WTC11 (cell line): ENCODE data around the gene RPL13.

Experiments
- CBFB ChIP-seq: sonication (generic); formaldehyde crosslinking; IDR thresholded peaks from 2 replicates; pipeline ENCODE4 v1.8.1; 2022; ENCODE audit warnings: mild to moderate bottlenecking, low read depth, missing genetic modification reagents
- CTCF ChIP-seq: fragments of 200-600 bp; IDR thresholded peaks from 2 replicates; pipeline ENCODE4 v1.8.0; 2022; ENCODE audit warnings: antibody characterized with exemption
- ETV6 ChIP-seq: sonication (generic); formaldehyde crosslinking; IDR thresholded peaks from 2 replicates; pipeline ENCODE4 v1.8.1; 2022; ENCODE audit warnings: mild to moderate bottlenecking, missing genetic modification reagents
- FOXK1 ChIP-seq: sonication (generic); formaldehyde crosslinking; IDR thresholded peaks from 2 replicates; pipeline ENCODE4 v1.8.0; 2022; ENCODE audit warnings: mild to moderate bottlenecking, moderate library complexity, missing genetic modification reagents
- IRF2 ChIP-seq: sonication (generic); formaldehyde crosslinking; IDR thresholded peaks from 2 replicates; pipeline ENCODE4 v1.8.0; 2022; ENCODE audit warnings: low read depth, missing genetic modification reagents, borderline replicate concordance
- NFE2L1 ChIP-seq: sonication (generic); formaldehyde crosslinking; IDR thresholded peaks from 2 replicates; pipeline ENCODE4 v1.8.1; 2023; ENCODE audit warnings: missing genetic modification reagents
- NFYB ChIP-seq: sonication (generic); formaldehyde crosslinking; conservative IDR thresholded peaks from 2 replicates; pipeline ENCODE4 v1.8.0; 2022; ENCODE audit warnings: low read depth, missing genetic modification reagents
- NR3C1 ChIP-seq: sonication (generic); formaldehyde crosslinking; conservative IDR thresholded peaks from 2 replicates; pipeline ENCODE4 v1.8.1; 2023; ENCODE audit warnings: low read depth, mild to moderate bottlenecking, missing genetic modification reagents
- TCF7 ChIP-seq: sonication (generic); formaldehyde crosslinking; IDR thresholded peaks from 2 replicates; pipeline ENCODE4 v1.8.0; 2022; ENCODE audit warnings: mild to moderate bottlenecking, low read depth, missing genetic modification reagents, moderate library complexity
- USF2 ChIP-seq: sonication (generic); formaldehyde crosslinking; IDR thresholded peaks from 2 replicates; pipeline ENCODE4 v1.8.1; 2023; ENCODE audit warnings: mild to moderate bottlenecking, missing genetic modification reagents, moderate library complexity
- ZNF416 ChIP-seq: fragments of 250-450 bp; sonication (Bioruptor Pico); IDR thresholded peaks from 2 replicates; pipeline ENCODE4 v1.9.0; 2021; ENCODE audit warnings: mild to moderate bottlenecking, inconsistent platforms
- TF ChIP-seq, protein P1 (sequence below): sonication (generic); formaldehyde crosslinking; IDR thresholded peaks from 2 replicates; pipeline ENCODE4 v1.8.1; 2022; ENCODE audit warnings: low read depth, missing genetic modification reagents, borderline replicate concordance

DNA sequence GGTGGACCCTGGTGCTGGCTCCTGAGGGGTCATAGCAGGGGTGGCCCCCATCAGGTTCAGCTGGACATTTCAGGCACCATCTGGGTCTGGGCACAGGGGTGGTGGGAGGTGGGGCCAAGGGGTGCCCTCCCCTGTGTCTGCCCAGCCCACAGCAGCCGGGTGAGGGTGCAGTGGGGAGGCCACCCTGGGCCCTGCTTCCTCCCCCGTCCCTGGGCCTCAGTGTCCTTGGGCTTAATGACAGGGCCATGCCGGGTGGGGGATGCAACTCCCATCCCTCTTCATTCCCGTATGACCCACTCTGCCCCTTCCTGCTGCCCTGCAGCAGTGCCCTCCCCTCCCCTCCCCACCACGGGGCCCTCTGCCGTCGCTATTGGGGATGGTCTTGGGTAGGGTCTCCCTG, 25.7 kb downstream of the RPL13 start:
- no peak for TF ChIP-seq CTCF
- TF ChIP-seq, protein P1, sequence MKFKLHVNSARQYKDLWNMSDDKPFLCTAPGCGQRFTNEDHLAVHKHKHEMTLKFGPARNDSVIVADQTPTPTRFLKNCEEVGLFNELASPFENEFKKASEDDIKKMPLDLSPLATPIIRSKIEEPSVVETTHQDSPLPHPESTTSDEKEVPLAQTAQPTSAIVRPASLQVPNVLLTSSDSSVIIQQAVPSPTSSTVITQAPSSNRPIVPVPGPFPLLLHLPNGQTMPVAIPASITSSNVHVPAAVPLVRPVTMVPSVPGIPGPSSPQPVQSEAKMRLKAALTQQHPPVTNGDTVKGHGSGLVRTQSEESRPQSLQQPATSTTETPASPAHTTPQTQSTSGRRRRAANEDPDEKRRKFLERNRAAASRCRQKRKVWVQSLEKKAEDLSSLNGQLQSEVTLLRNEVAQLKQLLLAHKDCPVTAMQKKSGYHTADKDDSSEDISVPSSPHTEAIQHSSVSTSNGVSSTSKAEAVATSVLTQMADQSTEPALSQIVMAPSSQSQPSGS = no peak
- TF ChIP-seq ETV6 (CRISPR knock-in tag) = no peak
- no peak for TF ChIP-seq ZNF416
- TF ChIP-seq NR3C1 = no peak
- TF ChIP-seq NFE2L1 = no peak
- TF ChIP-seq USF2 (CRISPR knock-in tag) = no peak
- no peak for TF ChIP-seq NFYB (CRISPR knock-in tag)
- no peak for TF ChIP-seq FOXK1 (CRISPR knock-in tag)
- TF ChIP-seq TCF7 (CRISPR knock-in tag) = no peak
- no peak for TF ChIP-seq CBFB (CRISPR knock-in tag)
- no peak for TF ChIP-seq IRF2 (CRISPR knock-in tag)
